ENCODE results near the gene NKIRAS2.

The NKIRAS2 gene

GRCh38 chr17:42034059-42034458, 14.2 kb downstream of the NKIRAS2 start:
- no peak for DNase-seq
- no peak overlapping the region for H3K4me3 Mint-ChIP-seq
- no peaks in the 10 kb centered on the region for H3K9me3 Mint-ChIP-seq
- peaks cover 11% of the 10 kb centered on the region for H3K4me1 Mint-ChIP-seq
- ATAC-seq, result peak; percentile 55
- peak overlapping the region; percentile 73 to 94 for H3K27ac Mint-ChIP-seq
- H3K27me3 Mint-ChIP-seq, result no peaks in the 10 kb centered on the region

DNA sequence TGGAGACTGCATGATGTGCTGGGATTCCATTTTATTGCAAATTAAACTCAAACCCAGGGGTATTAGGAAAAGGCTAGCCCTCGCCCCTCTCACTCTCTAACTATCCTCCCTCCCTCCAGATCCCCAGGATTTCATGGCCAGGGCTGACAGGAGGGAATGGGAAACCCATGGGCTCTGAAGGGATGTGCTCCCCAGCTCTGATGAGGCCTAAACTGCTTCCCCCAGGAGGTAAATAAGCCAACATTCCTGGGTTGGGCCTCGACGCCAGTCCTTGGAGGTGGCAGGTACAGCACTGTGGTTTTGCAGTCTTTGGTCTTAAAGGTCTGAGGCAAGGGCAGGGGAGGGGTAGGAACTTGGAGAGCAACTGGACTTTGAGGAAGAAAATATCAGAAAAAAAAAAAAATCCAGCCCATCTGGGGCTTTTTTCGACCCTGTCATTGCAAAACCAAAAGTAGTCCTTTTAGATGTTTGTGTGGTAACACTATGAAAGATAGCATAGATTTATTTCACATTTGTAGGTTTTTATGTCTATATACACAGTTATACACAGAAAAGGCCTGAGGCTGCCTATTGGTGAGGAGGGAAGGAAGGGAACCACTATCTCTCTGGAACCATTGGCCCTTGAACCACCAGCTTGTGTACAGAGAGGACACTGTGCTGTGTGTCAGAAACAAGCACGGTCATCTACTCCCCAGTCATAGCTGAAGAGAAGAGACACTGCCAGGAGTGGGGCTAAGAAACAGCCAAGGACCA, 18.5 kb downstream of the NKIRAS2 start:
- DNase-seq (no peak), ATAC-seq (peak; percentile 63)
- Mint-ChIP-seq H3K27ac (no peak overlapping the region), H3K4me3 (no peak overlapping the region), H3K9me3 (no peaks in the 10 kb centered on the region), H3K27me3 (no peaks in the 10 kb centered on the region), H3K4me1 (peaks cover 11% of the 10 kb centered on the region)

GRCh38 chr17:42039794-42040763, 20.2 kb downstream of the NKIRAS2 start:
- ATAC-seq (peak; percentile 18), DNase-seq (no peak)
- Mint-ChIP-seq H3K27ac (no peak overlapping the region), H3K27me3 (no peaks in the 10 kb centered on the region), H3K4me3 (peak overlapping the region in 1 of 2 donors; percentile 59), H3K9me3 (no peaks in the 10 kb centered on the region), H3K4me1 (no peaks in the 10 kb centered on the region)

DNA sequence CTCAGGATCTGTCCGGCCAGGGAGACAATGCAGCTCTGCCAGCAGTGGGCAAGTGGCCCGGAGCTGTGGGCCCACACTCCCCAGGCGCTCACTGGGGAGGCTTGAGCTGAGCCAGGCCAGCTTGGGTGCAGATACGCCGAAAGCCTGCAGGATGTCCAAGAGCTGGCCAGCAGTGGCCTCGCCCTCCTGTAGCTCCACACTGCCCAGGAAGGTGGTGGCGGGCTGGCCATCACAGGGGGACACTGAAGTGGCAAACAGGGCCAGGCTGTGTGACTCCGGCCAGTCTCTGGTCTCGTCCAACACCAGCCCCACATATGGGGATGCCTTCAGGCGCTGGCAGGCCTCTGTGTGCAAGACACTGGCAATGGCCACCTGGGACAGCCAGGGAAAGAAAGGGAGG, 20.9 kb downstream of the NKIRAS2 start:
- Mint-ChIP-seq H3K4me3 (no peak overlapping the region), H3K4me1 (no peaks in the 10 kb centered on the region), H3K27me3 (no peaks in the 10 kb centered on the region), H3K9me3 (no peaks in the 10 kb centered on the region), H3K27ac (no peak overlapping the region)
- no peak for DNase-seq
- ATAC-seq, result no peak

DNA sequence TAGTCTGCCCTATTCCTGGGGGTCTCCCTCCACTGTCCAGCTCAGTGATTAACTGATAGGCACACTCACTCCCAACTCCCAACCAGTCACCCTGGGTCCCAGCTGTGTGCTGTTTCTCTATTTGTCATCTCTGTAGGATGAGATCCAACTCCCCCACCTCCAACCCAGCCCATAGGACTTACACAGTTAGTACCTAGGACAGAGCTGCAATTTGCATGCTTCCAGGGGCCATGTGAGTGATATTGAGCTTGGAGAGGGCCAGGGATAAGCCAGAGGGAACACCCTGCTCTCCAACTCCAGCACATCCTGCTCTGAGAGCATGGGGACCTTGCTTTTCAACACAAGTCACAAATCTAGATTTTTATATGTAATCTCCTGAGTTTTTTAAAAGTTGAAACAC, 21.7 kb downstream of the NKIRAS2 start:
- Mint-ChIP-seq H3K27me3 (no peaks in the 10 kb centered on the region), H3K9me3 (no peaks in the 10 kb centered on the region)

GRCh38 chr17:42042598-42043319, 22.9 kb downstream of the NKIRAS2 start:
- no peak overlapping the region for H3K27ac Mint-ChIP-seq
- ATAC-seq, result no peak

More for the DNA sequence above, 21.7 kb downstream of the NKIRAS2 start:
- H3K4me1 Mint-ChIP-seq, result no peaks in the 10 kb centered on the region
- no peak for DNase-seq
- no peak for ATAC-seq
- H3K4me3 Mint-ChIP-seq, result no peak overlapping the region
- H3K27ac Mint-ChIP-seq, result peak overlapping the region in 1 of 2 donors; percentile 82

DNA sequence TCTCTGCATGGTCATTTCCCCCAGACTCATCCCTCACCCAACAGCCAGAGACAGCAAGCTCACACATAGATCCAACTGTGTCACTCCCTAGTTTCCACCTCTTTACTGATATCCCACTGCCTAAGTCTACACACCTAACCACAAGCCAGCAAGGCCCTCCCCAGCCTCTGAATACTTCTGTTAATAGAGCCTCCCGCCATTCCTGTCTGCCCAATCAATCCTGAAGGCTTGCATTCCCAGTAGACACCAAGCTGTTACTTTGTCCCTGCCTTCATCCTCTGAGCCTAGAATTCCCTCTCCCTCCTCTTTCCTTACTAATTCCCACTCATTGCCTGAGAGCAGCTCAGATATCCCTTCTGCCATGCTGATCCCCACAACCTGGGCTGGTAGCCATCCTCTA, 25.8 kb downstream of the NKIRAS2 start:
- H3K4me3 Mint-ChIP-seq, result no peak overlapping the region
- no peak for DNase-seq
- H3K9me3 Mint-ChIP-seq, result no peaks in the 10 kb centered on the region
- H3K27ac Mint-ChIP-seq, result no peak overlapping the region
- H3K27me3 Mint-ChIP-seq, result peaks cover 17% of the 10 kb centered on the region
- peaks cover 2% of the 10 kb centered on the region for H3K4me1 Mint-ChIP-seq
- ATAC-seq, result no peak

More at GRCh38 chr17:42042598-42043319, 22.9 kb downstream of the NKIRAS2 start:
- Mint-ChIP-seq H3K27me3 (no peaks in the 10 kb centered on the region), H3K4me3 (no peak overlapping the region), H3K9me3 (no peaks in the 10 kb centered on the region), H3K4me1 (no peaks in the 10 kb centered on the region)
- DNase-seq, result no peak

DNA sequence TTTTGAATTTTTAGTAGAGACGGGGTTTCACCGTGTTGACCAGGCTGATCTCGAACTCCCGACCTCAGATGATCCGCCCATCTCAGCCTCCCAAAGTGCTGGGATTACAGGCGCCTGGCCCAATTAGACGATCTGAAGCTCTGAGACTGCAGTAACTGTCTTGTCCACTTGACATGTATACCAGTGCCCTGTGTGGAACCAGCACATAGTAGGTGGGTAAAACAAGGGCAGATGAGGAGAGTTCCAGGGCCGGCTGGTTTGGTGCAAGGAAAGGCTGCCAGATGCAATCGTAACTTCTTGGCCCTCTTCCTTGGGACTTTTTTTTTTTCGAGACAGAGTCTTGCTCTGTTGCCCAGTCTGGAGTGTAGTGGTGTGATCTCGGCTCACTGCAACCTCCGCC, 27.5 kb downstream of the NKIRAS2 start:
- no peak for ATAC-seq
- no peak for DNase-seq
- Mint-ChIP-seq H3K4me1 (peaks cover 6% of the 10 kb centered on the region), H3K4me3 (no peak overlapping the region), H3K9me3 (no peaks in the 10 kb centered on the region), H3K27me3 (peaks cover 34% of the 10 kb centered on the region), H3K27ac (no peak overlapping the region)

GRCh38 chr17:42049834-42050392, 30.0 kb downstream of the NKIRAS2 start:
- Mint-ChIP-seq H3K9me3 (no peaks in the 10 kb centered on the region), H3K4me1 (peaks cover 6% of the 10 kb centered on the region), H3K27ac (peak overlapping the region in 1 of 2 donors; percentile 27), H3K4me3 (peak overlapping the region; percentile 65 to 76), H3K27me3 (peaks cover 59% of the 10 kb centered on the region)
- no peak for ATAC-seq
- no peak for DNase-seq

GRCh38 chr17:42050393-42051012, 30.6 kb downstream of the NKIRAS2 start, which contains the start of gene C17orf113:
Gene C17orf113, minus strand, starts transcription at chr17:42050601. Its CDS starts 7,225 bp downstream, at chr17:42043376.
- peak; percentile 47 to 50 for DNase-seq
- Mint-ChIP-seq H3K4me3 (peak within 1 kb of the TSS; percentile 66 to 76), H3K27ac (peak within 1 kb of the TSS in 1 of 2 donors; percentile 54), H3K4me1 (peaks cover 10% of the 10 kb centered on the region), H3K27me3 (peaks cover 65% of the 10 kb centered on the region), H3K9me3 (no peaks in the 10 kb centered on the region)
- ATAC-seq, result peak; percentile 84

DNA sequence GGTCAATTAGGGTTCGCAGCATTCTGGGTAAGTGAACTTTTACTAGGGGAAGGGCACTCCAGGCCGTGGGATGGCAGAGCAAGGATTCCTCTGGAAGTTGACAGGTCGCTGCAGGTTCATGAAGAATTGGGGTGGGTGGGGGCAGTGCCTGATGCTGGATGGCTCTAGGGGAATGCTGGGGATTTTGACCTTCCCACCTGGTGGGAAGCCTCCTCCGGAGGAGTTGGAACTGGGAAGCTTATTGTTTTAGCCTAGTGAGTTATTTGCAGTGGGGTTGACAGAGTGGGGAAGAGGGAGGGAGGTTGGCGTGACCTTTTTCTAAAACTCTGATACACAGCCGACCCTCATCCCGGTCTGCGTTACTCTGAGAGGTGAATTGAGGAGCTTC, 31.1 kb downstream of the NKIRAS2 start:
- Mint-ChIP-seq H3K4me3 (peak overlapping the region; percentile 66 to 75), H3K4me1 (peaks cover 15% of the 10 kb centered on the region), H3K9me3 (no peaks in the 10 kb centered on the region), H3K27me3 (peaks cover 70% of the 10 kb centered on the region), H3K27ac (no peak overlapping the region)
- DNase-seq (no peak), ATAC-seq (no peak)

- ATAC-seq, result no peak
- H3K4me1 Mint-ChIP-seq, result peaks cover 15% of the 10 kb centered on the region
- no peak overlapping the region for H3K27ac Mint-ChIP-seq
- H3K4me3 Mint-ChIP-seq, result peak overlapping the region in 1 of 2 donors; percentile 7
- DNase-seq, result no peak
- H3K27me3 Mint-ChIP-seq, result peaks cover 70% of the 10 kb centered on the region
- no peaks in the 10 kb centered on the region for H3K9me3 Mint-ChIP-seq
Observed at GRCh38 chr17:42051645-42052044, 31.8 kb downstream of the NKIRAS2 start.

- Mint-ChIP-seq H3K4me1 (peaks cover 15% of the 10 kb centered on the region), H3K9me3 (no peaks in the 10 kb centered on the region), H3K4me3 (no peak overlapping the region), H3K27me3 (peaks cover 70% of the 10 kb centered on the region), H3K27ac (no peak overlapping the region)
- DNase-seq (no peak), ATAC-seq (no peak)
Observed at GRCh38 chr17:42052346-42052877, 32.5 kb downstream of the NKIRAS2 start.

DNA sequence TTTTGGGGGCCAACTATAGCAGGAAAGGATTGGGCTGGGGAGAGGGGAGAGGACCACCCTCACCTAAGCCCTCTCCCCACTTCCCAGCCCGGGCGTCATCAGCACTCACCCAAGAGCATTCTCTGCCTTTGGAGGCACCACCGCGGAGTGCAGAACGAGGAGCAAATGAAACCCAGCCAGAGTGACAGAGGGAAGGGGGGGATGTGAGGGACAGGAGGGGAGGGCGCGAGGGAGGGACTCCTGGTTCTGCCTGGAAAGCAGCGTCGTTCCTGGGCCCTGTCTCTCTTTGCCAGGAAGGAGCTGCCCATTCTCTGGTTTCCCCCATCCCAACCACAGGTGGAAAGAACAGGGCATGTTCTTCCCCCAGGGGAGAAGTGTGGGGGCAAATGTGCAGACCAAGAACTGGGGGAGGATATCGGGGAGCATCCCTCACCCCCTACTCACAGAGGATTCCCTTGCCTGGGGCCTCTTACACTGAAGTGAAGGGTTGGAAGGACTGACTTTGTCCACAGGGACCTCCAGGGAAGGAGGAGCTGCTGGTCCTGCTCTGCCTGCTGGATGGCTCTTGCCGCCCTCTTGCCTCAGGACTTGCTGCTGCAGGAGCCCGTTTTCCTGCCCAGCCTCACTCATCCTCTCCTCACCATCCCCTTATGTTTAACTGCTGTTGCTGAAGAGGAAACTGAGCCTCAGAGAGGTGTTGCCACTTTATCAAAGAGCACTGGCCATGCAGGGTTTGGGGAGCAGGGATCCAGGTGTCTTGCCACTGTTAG, 34.0 kb downstream of the NKIRAS2 start:
- Mint-ChIP-seq H3K9me3 (no peaks in the 10 kb centered on the region), H3K27ac (no peak overlapping the region), H3K4me1 (peaks cover 15% of the 10 kb centered on the region), H3K27me3 (peaks cover 63% of the 10 kb centered on the region), H3K4me3 (no peak overlapping the region)
- ATAC-seq (no peak), DNase-seq (no peak)
